Natural killer cell (primary cell): Measurements from ENCODE around the gene C2CD2. TPM values are rescaled to one million over a fixed set of nuclear protein-coding genes. Genes with fewer than 3 reads are reported as not detected.
A peak's percentile ranks its signal among the peaks of the same experiment; 100 is the strongest.

ENCODE experiments used
- ATAC-seq, 3 donors: fragments of 150-1000 bp in 2 of 3; fragments of 200-7000 bp in 1 of 3; cut with Tn5 transposase; 1 replicate in 1 of 3; 2 replicates in 2 of 3; pipeline ENCODE4 v1.10.0; 2021; ENCODE audit warnings: mild to moderate bottlenecking in 2 of 3, moderate library complexity in 2 of 3
- DNase-seq, 2 donors: peaks; one replicate each; pipeline versions ENCODE4 v3.0.0 to v3.0.0-alpha.2; 2013 to 2021; ENCODE audit warnings: mixed read lengths in 1 of 2
- H3K27ac ChIP-seq: one replicate; pipeline ENCODE4 v1.5.1; 2013; ENCODE audit warnings: mild to moderate bottlenecking, low read length
- H3K27me3 ChIP-seq: one replicate; pipeline ENCODE4 v1.6.1; 2013; ENCODE audit warnings: low read length; ENCODE audit not compliant: control insufficient read depth, insufficient read depth
- H3K36me3 ChIP-seq: one replicate; pipeline ENCODE4 v1.6.1; 2013; ENCODE audit warnings: low read length; ENCODE audit not compliant: control insufficient read depth, insufficient read depth
- H3K4me1 ChIP-seq: one replicate; pipeline ENCODE4 v1.6.1; 2013; ENCODE audit warnings: low read length; ENCODE audit not compliant: control insufficient read depth, insufficient read depth
- H3K4me3 ChIP-seq: one replicate; pipeline ENCODE4 v1.5.1; 2013; ENCODE audit warnings: low read length
- H3K9me3 ChIP-seq: one replicate; pipeline ENCODE4 v1.6.1; 2013; ENCODE audit warnings: low read length; ENCODE audit not compliant: control insufficient read depth, insufficient read depth
- H3K27ac Mint-ChIP-seq, 2 donors: one replicate each; pipeline ENCODE4 v1.8.0; 2022; ENCODE audit warnings: mild to moderate bottlenecking in 2 of 2, mixed read lengths in 2 of 2, moderate library complexity in 1 of 2
- H3K27me3 Mint-ChIP-seq, 2 donors: one replicate each; pipeline ENCODE4 v1.8.0; 2022; ENCODE audit warnings: low read depth in 2 of 2, mixed read lengths in 2 of 2
- H3K36me3 Mint-ChIP-seq: one replicate; pipeline ENCODE4 v1.8.0; 2022; ENCODE audit warnings: mixed read lengths
- H3K4me1 Mint-ChIP-seq, 2 donors: one replicate each; pipeline ENCODE4 v1.8.0; 2022; ENCODE audit warnings: mixed read lengths in 2 of 2
- H3K4me3 Mint-ChIP-seq: one replicate; pipeline ENCODE4 v1.8.0; 2022; ENCODE audit warnings: mild to moderate bottlenecking, moderate library complexity, mixed read lengths
- H3K9me3 Mint-ChIP-seq, 2 donors: one replicate each; pipeline ENCODE4 v1.8.0; 2022; ENCODE audit warnings: mixed read lengths in 2 of 2
- WGBS: methylation state at CpG from one replicate; pipeline ENCODE4 v1.1.7; 2013; ENCODE audit warnings: missing lambda C conversion rate; ENCODE audit not compliant: insufficient coverage; 5-methylcytosine and 5-hydroxymethylcytosine counted together
- intact Hi-C: fragments of 100-400 bp; cut with micrococcal nuclease; formaldehyde crosslinking; loops from one replicate; pipeline ENCODE4 v1.14.2; 2022
- total RNA-seq, 4 donors: library from RNA; stranded (reverse); fragments of 120-200 nt in 1 of 4; gene quantifications; one replicate each; pipeline versions ENCODE4 v1.2.3 to v1.2.4, GENCODE V29; 2013 to 2022
- TF ChIP-seq, protein P1 (sequence below): fragments of 200-600 bp; IDR thresholded peaks from one replicate; pipeline ENCODE4 v1.8.0; 2022; ENCODE audit warnings: antibody characterized with exemption

Gene C2CD2
- total RNA-seq, 3 donors from 2014 or later (not counting 1 experiment from before 2014, with no cell fraction given), result 2.1 to 10.1 (median 8.9) TPM

DNA sequence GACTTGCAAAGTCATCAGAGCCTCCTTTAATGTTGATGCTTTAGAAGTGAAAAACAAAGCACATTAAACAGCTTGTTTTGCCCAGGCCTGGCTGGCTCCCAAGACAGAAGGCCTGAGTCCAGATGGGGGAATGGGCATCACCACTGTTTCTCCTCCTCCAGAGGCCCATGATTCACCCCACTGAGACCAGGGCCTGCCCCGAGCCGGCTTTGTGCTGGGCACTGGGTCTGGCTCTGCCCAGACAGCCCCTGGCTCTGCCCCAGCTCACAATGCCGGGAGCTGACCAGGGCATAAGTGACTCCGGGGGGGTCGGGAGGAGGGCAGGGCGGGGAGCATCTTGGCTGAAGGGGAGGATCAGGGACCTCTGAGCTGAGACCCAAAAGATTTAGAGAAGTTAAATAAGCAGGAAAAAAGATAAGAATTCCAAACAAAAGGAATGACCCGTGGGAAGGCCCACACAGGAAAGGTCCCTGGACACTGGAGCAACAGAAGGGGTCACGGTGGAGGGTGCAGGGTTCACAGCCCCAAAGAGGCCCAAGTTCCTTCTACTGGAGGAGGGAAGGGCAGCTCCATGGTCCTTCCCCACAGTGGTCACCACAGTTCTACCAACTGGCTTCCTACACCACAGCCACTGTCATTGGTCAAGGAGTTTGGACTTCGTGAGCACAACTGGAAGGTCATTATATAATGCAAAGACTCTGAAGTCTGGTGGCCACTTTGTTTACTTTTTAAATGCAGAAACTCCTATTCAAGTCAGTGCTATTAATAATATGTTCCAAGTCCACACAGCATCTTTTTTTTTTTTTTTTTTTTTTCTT, 5.5 kb downstream of the C2CD2 start:
- 81% methylated on average over 9 of the region's 9 CpGs for WGBS
- ATAC-seq, result no peak
- Histone ChIP-seq H3K36me3 (no peaks in the 10 kb centered on the region), H3K27me3 (peaks cover 2% of the 10 kb centered on the region), H3K9me3 (no peaks in the 10 kb centered on the region), H3K4me3 (no peak overlapping the region), H3K4me1 (peaks cover 11% of the 10 kb centered on the region), H3K27ac (no peak overlapping the region)
- Mint-ChIP-seq H3K4me3 (no peak overlapping the region), H3K9me3 (no peaks in the 10 kb centered on the region), H3K36me3 (no peaks in the 10 kb centered on the region), H3K27ac (no peak overlapping the region), H3K27me3 (peaks cover 0 to 6% of the 10 kb centered on the region in 2 donors), H3K4me1 (no peaks in the 10 kb centered on the region)
- DNase-seq, result no peak
- intact Hi-C loops, result no loop called here
- TF ChIP-seq, protein P1, sequence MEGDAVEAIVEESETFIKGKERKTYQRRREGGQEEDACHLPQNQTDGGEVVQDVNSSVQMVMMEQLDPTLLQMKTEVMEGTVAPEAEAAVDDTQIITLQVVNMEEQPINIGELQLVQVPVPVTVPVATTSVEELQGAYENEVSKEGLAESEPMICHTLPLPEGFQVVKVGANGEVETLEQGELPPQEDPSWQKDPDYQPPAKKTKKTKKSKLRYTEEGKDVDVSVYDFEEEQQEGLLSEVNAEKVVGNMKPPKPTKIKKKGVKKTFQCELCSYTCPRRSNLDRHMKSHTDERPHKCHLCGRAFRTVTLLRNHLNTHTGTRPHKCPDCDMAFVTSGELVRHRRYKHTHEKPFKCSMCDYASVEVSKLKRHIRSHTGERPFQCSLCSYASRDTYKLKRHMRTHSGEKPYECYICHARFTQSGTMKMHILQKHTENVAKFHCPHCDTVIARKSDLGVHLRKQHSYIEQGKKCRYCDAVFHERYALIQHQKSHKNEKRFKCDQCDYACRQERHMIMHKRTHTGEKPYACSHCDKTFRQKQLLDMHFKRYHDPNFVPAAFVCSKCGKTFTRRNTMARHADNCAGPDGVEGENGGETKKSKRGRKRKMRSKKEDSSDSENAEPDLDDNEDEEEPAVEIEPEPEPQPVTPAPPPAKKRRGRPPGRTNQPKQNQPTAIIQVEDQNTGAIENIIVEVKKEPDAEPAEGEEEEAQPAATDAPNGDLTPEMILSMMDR, result no peak

DNA sequence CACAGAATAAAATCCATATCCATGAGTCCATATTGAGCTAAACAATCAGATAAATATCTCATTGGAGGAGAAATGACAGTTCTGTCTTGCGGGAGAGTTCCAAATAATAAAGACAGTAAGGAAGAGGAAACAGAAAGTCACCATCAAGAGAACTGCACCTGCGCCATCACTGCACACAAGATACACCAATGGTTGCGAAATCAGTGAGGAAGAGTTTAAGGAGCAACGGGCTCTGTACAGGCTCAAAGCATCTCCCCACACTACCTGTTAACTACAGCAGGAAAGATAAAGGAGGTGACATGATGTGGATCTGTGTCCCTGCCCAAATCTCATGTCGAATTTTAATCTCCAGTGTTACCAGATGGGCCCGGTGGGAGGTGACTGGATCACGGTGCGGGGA, 7.8 kb downstream of the C2CD2 start:
- Histone ChIP-seq H3K27ac (no peak overlapping the region), H3K4me3 (no peak overlapping the region), H3K36me3 (no peaks in the 10 kb centered on the region), H3K27me3 (no peaks in the 10 kb centered on the region), H3K4me1 (no peaks in the 10 kb centered on the region), H3K9me3 (no peaks in the 10 kb centered on the region)
- Mint-ChIP-seq H3K9me3 (no peaks in the 10 kb centered on the region), H3K27ac (no peak overlapping the region), H3K4me1 (no peaks in the 10 kb centered on the region), H3K36me3 (no peaks in the 10 kb centered on the region), H3K4me3 (no peak overlapping the region), H3K27me3 (no peaks in the 10 kb centered on the region)
- TF ChIP-seq, protein P1, result no peak
- no peak for DNase-seq
- intact Hi-C loops, result no loop called here
- no peak for ATAC-seq
- WGBS, result 90% methylated on average over 6 of the region's 8 CpGs

DNA sequence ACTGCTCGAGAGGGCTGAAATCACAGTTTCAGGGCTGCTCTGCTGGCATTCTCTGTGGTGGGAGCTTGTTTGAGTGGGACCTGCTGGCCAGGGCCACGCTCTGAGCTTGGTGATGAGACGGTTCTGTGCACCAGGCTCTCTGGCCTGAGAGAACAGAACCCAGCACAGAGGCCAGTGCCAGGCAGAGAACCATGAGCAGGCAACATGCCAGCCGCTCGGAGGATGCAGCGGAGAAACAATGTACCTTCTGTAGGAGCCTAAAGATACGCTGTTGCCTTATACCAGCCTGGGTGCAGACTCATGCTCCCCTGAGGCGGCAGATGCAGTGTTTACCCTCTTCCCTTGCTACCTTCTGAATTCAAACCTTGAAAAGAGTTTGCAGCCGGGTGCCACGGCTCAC, 10.0 kb downstream of the C2CD2 start:
- TF ChIP-seq, protein P1, result no peak
- Mint-ChIP-seq H3K4me1 (no peaks in the 10 kb centered on the region), H3K27me3 (no peaks in the 10 kb centered on the region), H3K9me3 (no peaks in the 10 kb centered on the region), H3K27ac (no peak overlapping the region), H3K36me3 (no peaks in the 10 kb centered on the region), H3K4me3 (no peak overlapping the region)
- H3K27me3 ChIP-seq, result no peaks in the 10 kb centered on the region
- intact Hi-C loops, result no loop called here
- H3K9me3 ChIP-seq, result no peaks in the 10 kb centered on the region
- no peak overlapping the region for H3K27ac ChIP-seq
- no peaks in the 10 kb centered on the region for H3K4me1 ChIP-seq
- ATAC-seq (no peak), DNase-seq (no peak)
- no peaks in the 10 kb centered on the region for H3K36me3 ChIP-seq
- WGBS, result 93% methylated on average over 10 of the region's 10 CpGs
- no peak overlapping the region for H3K4me3 ChIP-seq

DNA sequence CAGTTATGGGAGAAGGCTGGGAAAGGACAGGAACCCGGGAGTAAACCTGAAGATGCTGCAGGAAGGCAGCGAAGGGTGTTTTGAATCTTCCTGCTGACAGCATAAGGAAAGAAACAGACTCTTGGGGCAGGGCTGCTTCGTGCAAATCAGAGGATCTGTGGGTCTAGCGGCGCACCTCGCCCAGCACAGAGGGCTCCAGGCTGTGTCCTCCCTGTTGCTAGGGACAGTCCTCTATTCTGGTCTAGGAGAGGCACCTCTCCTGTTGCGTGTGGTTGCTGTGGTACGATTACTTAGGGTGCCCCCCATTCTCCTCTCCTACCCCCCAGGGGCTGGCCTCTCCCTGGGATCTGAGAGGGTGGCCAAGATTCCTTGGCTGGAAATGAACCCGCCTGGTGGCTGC, 11.4 kb downstream of the C2CD2 start:
- peak in 1 of 3 donors; percentile 20 for ATAC-seq
- intact Hi-C loops, result no loop called here
- TF ChIP-seq, protein P1, result no peak
- Histone ChIP-seq H3K9me3 (no peaks in the 10 kb centered on the region), H3K4me3 (no peak overlapping the region), H3K27ac (no peak overlapping the region), H3K4me1 (no peaks in the 10 kb centered on the region), H3K36me3 (no peaks in the 10 kb centered on the region), H3K27me3 (no peaks in the 10 kb centered on the region)
- DNase-seq, result no peak
- Mint-ChIP-seq H3K27me3 (peaks cover 3 to 4% of the 10 kb centered on the region in 2 donors), H3K9me3 (no peaks in the 10 kb centered on the region), H3K27ac (no peak overlapping the region), H3K36me3 (no peaks in the 10 kb centered on the region), H3K4me1 (no peaks in the 10 kb centered on the region), H3K4me3 (no peak overlapping the region)
- WGBS, result 87% methylated on average over 9 of the region's 9 CpGs
